SJCRH30 (cell line): Measurements from ENCODE around the gene DCLK2. TPM values are rescaled to one million over a fixed set of nuclear protein-coding genes. Genes with fewer than 3 reads are reported as not detected.

Experiments
- DNase-seq, 2 experiments: peaks; one replicate each; pipeline ENCODE4 v3.0.0-alpha.2; 2015 to 2020
- H3K27ac ChIP-seq: fragments of 250-450 bp; sonication (Bioruptor Pico); 2 replicates; pipeline ENCODE4 v1.5.1; 2020; ENCODE audit warnings: mild to moderate bottlenecking, moderate library complexity
- H3K27me3 ChIP-seq: fragments of 250-450 bp; sonication (Bioruptor Pico); 2 replicates; pipeline ENCODE4 v1.5.1; 2020; ENCODE audit warnings: mild to moderate bottlenecking, moderate library complexity
- H3K36me3 ChIP-seq: fragments of 250-450 bp; sonication (Bioruptor Pico); 2 replicates; pipeline ENCODE4 v1.5.1; 2020; ENCODE audit warnings: mild to moderate bottlenecking, moderate library complexity
- H3K4me1 ChIP-seq: fragments of 250-450 bp; sonication (Bioruptor Pico); 2 replicates; pipeline ENCODE4 v1.5.1; 2020; ENCODE audit warnings: mild to moderate bottlenecking, moderate library complexity
- H3K4me3 ChIP-seq: fragments of 250-450 bp; sonication (Bioruptor Pico); 2 replicates; pipeline ENCODE4 v1.5.1; 2020; ENCODE audit warnings: mild to moderate bottlenecking, moderate library complexity
- H3K9me3 ChIP-seq: fragments of 250-450 bp; sonication (Bioruptor Pico); replicated peaks from 2 replicates; pipeline ENCODE4 v1.5.1; 2020; ENCODE audit warnings: mild to moderate bottlenecking, moderate library complexity
- total RNA-seq: library from RNA; depleted of rRNA; stranded (reverse); fragments of >200 nt; shearing (Covaris generic); gene quantifications from 2 replicates; pipeline ENCODE4 v1.2.3, GENCODE V29; 2014; rRNA removed

The DCLK2 gene
- total RNA-seq: 5.2 and 5.7 TPM in 2 replicates

- peak; percentile 74 to 75 for DNase-seq
Observed at GRCh38 chr4:150078041-150078578, at the start of gene DCLK2. Gene DCLK2, plus strand, starts transcription at chr4:150078445. Its CDS starts 583 bp downstream, at chr4:150079028.

GRCh38 chr4:150032541-150032940 lies 45.7 kb upstream of the DCLK2 start:
- no peak for DNase-seq
- H3K36me3 ChIP-seq: no peaks in the 10 kb centered on the region
- H3K9me3 ChIP-seq: no peaks in the 10 kb centered on the region
- H3K27me3 ChIP-seq: no peaks in the 10 kb centered on the region
- no peak overlapping the region for H3K4me3 ChIP-seq
- H3K4me1 ChIP-seq: no peaks in the 10 kb centered on the region
- no peak overlapping the region for H3K27ac ChIP-seq

More at GRCh38 chr4:150078041-150078578, at the start of gene DCLK2:
- Histone ChIP-seq H3K36me3 (no peaks in the 10 kb centered on the region), H3K4me3 (peak within 1 kb of the TSS; percentile 86), H3K4me1 (no peaks in the 10 kb centered on the region), H3K27ac (peak within 1 kb of the TSS; percentile 41; the same call in 1 of the 2 replicates), H3K27me3 (no peaks in the 10 kb centered on the region), H3K9me3 (no peaks in the 10 kb centered on the region)

DNA sequence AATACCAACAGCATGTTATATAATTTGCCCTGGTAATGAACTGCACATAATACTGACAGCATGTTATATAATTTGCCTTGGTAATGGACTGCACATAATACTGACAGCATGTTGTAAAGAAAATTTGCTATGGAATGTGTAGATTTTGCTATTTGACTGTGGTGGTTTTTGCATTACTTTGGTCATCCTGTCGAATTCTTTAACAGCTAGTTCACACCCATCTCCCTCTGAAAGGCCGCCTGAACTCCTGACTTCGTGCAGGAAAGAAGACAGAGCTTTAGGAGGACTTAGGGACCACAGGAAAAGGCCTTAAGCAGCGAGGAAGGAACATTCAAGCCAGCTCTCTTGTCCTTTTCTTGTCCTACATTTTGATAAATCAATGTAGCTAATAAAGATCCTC lies 45.2 kb upstream of the DCLK2 start:
- no peak overlapping the region for H3K4me3 ChIP-seq
- no peak for DNase-seq
- H3K36me3 ChIP-seq: no peaks in the 10 kb centered on the region
- H3K9me3 ChIP-seq: no peaks in the 10 kb centered on the region
- no peaks in the 10 kb centered on the region for H3K27me3 ChIP-seq
- H3K4me1 ChIP-seq: no peaks in the 10 kb centered on the region
- H3K27ac ChIP-seq: no peak overlapping the region

DNA sequence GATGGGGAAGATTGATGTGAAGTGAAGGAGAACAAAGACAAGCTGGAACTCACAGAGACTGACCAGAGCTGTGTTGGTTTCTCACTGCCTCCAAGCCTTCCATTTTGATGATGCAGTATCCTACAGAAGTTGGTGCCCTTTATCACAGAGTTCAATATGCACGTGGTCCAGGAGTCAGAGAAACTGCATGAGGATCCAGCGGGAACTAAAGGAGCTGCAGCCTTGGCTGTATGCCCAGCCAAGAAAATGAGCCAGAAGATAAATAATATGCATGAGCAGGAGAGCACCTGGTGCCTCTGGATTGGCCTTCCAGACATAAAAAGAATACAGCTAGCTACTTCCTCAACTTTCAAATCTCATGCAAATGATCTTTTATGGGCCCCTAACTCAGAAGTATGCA lies 44.3 kb upstream of the DCLK2 start:
- peak; percentile 11 to 48 for DNase-seq

GRCh38 chr4:150037251-150037856 lies 40.9 kb upstream of the DCLK2 start:
- no peak overlapping the region for H3K4me3 ChIP-seq
- H3K36me3 ChIP-seq: no peaks in the 10 kb centered on the region
- no peak overlapping the region for H3K27ac ChIP-seq
- H3K27me3 ChIP-seq: no peaks in the 10 kb centered on the region
- no peaks in the 10 kb centered on the region for H3K4me1 ChIP-seq
- no peak for DNase-seq
- no peaks in the 10 kb centered on the region for H3K9me3 ChIP-seq

More for the DNA sequence above, 44.3 kb upstream of the DCLK2 start:
- Histone ChIP-seq H3K4me1 (no peaks in the 10 kb centered on the region), H3K27me3 (no peaks in the 10 kb centered on the region), H3K36me3 (no peaks in the 10 kb centered on the region), H3K4me3 (no peak overlapping the region), H3K27ac (no peak overlapping the region), H3K9me3 (no peaks in the 10 kb centered on the region)

DNA sequence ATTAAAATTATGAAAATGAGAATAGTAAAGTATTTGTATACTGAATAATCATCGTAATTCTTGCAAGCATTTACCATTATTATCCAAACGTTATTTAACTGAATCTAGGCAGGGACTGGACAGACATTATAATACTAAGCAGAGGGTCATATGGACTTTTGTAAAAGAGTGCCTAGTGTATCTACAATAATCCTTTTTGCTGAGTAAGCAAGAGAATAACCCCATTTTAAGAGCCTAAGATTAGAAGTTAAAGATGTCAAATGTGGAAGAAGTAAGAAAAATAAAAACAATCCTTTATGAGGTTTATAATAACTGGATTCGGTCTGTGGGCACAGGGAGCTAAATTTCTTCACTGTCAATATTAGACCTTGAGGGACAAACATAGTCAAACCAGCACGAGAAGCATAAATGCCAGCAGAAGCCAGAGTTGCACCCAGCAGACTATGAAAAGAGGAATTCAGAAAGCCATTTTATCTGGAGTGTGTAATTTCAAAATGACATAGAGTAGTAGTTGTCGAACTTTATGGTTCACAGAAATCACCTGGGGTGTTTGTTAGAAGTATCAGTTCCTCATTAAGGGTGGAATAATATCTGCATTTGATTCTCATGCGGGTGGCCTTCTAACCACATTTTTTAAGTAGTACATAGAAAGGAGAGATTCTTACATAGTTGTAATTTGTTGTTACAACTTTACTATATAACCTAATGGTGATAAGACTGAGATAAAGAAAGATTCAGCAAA lies 39.7 kb upstream of the DCLK2 start:
- no peak for DNase-seq
- H3K4me3 ChIP-seq: no peak overlapping the region
- H3K27me3 ChIP-seq: no peaks in the 10 kb centered on the region
- no peaks in the 10 kb centered on the region for H3K36me3 ChIP-seq
- no peaks in the 10 kb centered on the region for H3K4me1 ChIP-seq
- H3K27ac ChIP-seq: no peak overlapping the region
- H3K9me3 ChIP-seq: no peaks in the 10 kb centered on the region

GRCh38 chr4:150039274-150040127 lies 38.7 kb upstream of the DCLK2 start:
- no peaks in the 10 kb centered on the region for H3K4me1 ChIP-seq
- no peaks in the 10 kb centered on the region for H3K9me3 ChIP-seq
- H3K4me3 ChIP-seq: no peak overlapping the region
- H3K27me3 ChIP-seq: no peaks in the 10 kb centered on the region
- no peak for DNase-seq
- no peak overlapping the region for H3K27ac ChIP-seq
- H3K36me3 ChIP-seq: no peaks in the 10 kb centered on the region

DNA sequence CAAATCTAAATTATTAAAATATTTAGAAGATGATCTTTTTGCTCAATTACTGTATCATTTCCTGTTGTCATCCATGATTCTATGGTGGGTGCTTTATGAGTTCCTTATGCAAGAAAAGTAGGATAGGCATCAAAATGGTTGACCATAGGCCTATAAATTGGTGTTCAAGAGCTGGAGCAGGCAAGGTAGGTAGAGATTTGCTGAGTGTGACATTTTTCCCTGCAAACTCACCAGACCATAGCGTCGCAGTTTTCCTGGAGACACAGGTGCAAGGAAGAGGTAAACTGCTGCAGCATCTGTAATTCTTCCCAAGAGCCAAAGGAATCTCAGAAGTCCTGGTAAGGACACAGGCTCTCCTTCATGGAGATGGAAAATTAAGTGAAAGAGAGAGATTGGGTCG lies 33.7 kb upstream of the DCLK2 start:
- no peaks in the 10 kb centered on the region for H3K4me1 ChIP-seq
- no peak overlapping the region for H3K4me3 ChIP-seq
- H3K27ac ChIP-seq: no peak overlapping the region
- H3K9me3 ChIP-seq: no peaks in the 10 kb centered on the region
- no peaks in the 10 kb centered on the region for H3K36me3 ChIP-seq
- no peak for DNase-seq
- no peaks in the 10 kb centered on the region for H3K27me3 ChIP-seq

- Histone ChIP-seq H3K4me1 (no peaks in the 10 kb centered on the region), H3K27me3 (no peaks in the 10 kb centered on the region), H3K36me3 (no peaks in the 10 kb centered on the region), H3K9me3 (no peaks in the 10 kb centered on the region), H3K27ac (no peak overlapping the region), H3K4me3 (no peak overlapping the region)
- DNase-seq: no peak
Observed at GRCh38 chr4:150045410-150045809, 32.8 kb upstream of the DCLK2 start.

GRCh38 chr4:150046728-150047217 lies 31.5 kb upstream of the DCLK2 start:
- no peaks in the 10 kb centered on the region for H3K9me3 ChIP-seq
- DNase-seq: no peak
- no peaks in the 10 kb centered on the region for H3K36me3 ChIP-seq
- no peaks in the 10 kb centered on the region for H3K27me3 ChIP-seq
- H3K4me3 ChIP-seq: no peak overlapping the region
- no peak overlapping the region for H3K27ac ChIP-seq
- H3K4me1 ChIP-seq: no peaks in the 10 kb centered on the region

- Histone ChIP-seq H3K9me3 (no peaks in the 10 kb centered on the region), H3K4me3 (no peak overlapping the region), H3K4me1 (no peaks in the 10 kb centered on the region), H3K27ac (no peak overlapping the region), H3K36me3 (no peaks in the 10 kb centered on the region), H3K27me3 (no peaks in the 10 kb centered on the region)
- no peak for DNase-seq
Observed at GRCh38 chr4:150047546-150047945, 30.7 kb upstream of the DCLK2 start.

DNA sequence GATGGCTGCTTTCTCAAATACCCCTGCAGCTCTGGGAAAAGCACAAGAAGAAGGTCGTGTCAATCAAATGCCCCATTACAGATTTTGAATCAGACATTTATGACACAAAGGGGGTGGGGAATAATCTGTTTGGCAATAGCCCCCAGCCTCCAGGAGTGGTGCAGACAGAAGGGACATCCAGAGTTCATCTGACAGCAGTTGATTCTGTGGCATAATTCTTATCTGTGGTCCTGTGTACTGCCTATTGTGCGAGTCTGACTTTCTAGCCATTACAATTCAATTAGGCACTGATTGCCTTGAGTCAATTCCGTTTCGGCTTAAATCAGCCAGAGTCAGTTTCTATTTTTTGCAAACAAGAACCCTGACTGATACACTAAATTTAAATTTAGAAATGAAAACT lies 28.6 kb upstream of the DCLK2 start:
- no peaks in the 10 kb centered on the region for H3K36me3 ChIP-seq
- H3K27me3 ChIP-seq: no peaks in the 10 kb centered on the region
- H3K4me1 ChIP-seq: no peaks in the 10 kb centered on the region
- H3K27ac ChIP-seq: no peak overlapping the region
- H3K9me3 ChIP-seq: no peaks in the 10 kb centered on the region
- H3K4me3 ChIP-seq: no peak overlapping the region
- no peak for DNase-seq

- H3K36me3 ChIP-seq: no peaks in the 10 kb centered on the region
- no peaks in the 10 kb centered on the region for H3K9me3 ChIP-seq
- H3K27me3 ChIP-seq: no peaks in the 10 kb centered on the region
- no peak for DNase-seq
- H3K4me3 ChIP-seq: no peak overlapping the region
- H3K4me1 ChIP-seq: no peaks in the 10 kb centered on the region
- no peak overlapping the region for H3K27ac ChIP-seq
Observed at GRCh38 chr4:150050566-150050965, 27.7 kb upstream of the DCLK2 start.

GRCh38 chr4:150051111-150051510 lies 27.1 kb upstream of the DCLK2 start:
- no peak for DNase-seq
- H3K27me3 ChIP-seq: no peaks in the 10 kb centered on the region
- no peaks in the 10 kb centered on the region for H3K9me3 ChIP-seq

GRCh38 chr4:150055467-150055866 lies 22.8 kb upstream of the DCLK2 start:
- Histone ChIP-seq H3K4me3 (no peak overlapping the region), H3K27ac (no peak overlapping the region), H3K36me3 (no peaks in the 10 kb centered on the region), H3K27me3 (no peaks in the 10 kb centered on the region), H3K4me1 (no peaks in the 10 kb centered on the region), H3K9me3 (no peaks in the 10 kb centered on the region)
- DNase-seq: no peak

More at GRCh38 chr4:150051111-150051510, 27.1 kb upstream of the DCLK2 start:
- Histone ChIP-seq H3K36me3 (no peaks in the 10 kb centered on the region), H3K4me1 (no peaks in the 10 kb centered on the region), H3K4me3 (no peak overlapping the region), H3K27ac (no peak overlapping the region)
